ENCODE results near the gene SLC38A10.

SLC38A10 gene

DNA sequence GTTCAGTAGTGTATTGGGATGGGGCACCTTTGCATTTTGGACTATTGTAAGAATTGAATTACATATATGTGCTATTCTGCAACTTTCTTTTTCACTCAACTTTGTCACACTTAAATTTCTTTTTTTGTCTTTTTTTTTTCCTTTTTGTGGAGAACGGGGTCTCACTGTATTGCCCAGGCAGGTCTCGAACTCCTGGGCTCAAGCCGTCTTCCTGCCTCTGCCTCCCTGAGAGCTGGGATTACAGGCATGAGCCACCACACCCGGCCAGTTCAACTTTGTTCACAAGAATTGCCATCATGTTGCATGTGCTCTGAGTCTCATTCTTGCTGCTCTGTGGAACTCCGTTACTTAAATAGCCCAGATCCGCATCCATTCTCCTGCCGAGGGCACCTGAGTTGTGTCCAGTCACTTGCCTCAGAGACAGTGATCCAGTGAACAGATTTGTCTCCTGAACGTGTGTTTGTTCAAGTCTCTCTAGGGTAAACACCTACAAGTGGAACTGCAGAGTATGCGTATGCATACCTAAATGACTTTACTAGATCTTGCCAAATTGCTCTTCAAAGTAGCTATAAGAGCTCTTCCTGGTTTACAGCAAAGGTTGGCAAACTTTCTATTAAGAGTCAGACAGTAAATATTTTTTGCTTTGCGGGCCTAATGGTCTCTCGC is 3.4 kb upstream of the SLC38A10 start:
- no peak for DNase-seq (ENCODE audit: low read depth)

DNA sequence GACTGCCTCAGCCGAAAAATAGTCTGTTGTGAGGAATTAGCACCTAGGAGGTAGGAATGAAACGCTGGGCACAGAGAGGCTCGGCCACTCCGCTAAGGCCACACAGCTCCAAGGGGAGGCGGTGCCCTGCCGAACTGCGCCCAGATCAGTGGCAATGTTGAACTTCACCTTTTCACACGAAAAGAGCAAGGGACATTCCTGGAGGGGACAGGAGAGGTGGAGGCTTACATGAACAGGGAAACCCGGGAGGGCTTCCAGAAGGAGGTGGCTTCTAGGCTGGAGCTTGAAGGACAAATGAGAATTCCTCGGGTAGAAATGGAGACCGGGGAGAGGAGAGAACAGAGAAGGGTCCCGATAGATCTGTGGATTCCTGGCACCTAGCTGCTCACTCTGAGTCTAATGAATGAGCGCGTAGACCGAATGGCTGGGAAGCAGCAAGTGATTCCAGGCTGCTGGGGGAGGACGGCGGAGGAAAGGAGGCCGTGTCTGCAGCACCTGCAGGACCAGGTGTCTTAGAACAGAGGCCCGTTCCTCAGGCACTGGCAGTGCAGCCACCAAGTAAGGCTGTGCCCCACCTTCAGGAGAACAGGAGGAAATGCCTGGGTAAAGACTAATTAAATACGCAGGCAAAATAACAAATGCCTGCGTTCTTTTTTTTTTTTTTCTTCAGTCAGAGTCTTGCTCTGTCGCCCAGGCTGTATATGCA is 722 bp upstream of the SLC38A10 start:
- peak; percentile 22 for DNase-seq (ENCODE audit: low read depth)

- DNase-seq (ENCODE audit: low read depth) = no peak
These were observed 536 bp downstream of the SLC38A10 start for GRCh38 chr17:81294512-81295030.

- DNase-seq (ENCODE audit: low read depth) = no peak
These were observed 2.7 kb downstream of the SLC38A10 start for GRCh38 chr17:81292450-81292849.

DNA sequence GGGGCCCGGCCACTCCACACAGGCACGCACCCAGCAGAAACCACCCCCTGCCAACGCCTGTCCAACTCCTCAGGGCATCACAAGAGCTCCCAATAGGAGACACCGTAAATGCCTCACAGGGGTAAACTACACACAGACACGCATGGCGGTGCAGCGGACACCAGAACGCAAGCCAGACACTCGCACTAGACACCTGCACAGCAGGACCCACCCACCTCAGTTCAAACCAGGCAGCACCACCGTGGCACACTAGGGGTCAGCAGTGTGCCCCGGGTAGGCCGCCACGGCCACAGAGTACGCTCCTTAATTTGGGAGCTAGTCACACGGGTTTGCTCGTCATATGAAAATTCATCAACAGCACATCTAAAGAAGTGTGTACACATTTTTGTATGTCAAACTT is 3.4 kb downstream of the SLC38A10 start:
- peak; percentile 67 for DNase-seq (ENCODE audit: low read depth)

GRCh38 chr17:81290230-81290629 is 4.9 kb downstream of the SLC38A10 start:
- DNase-seq (ENCODE audit: low read depth) = no peak

GRCh38 chr17:81289627-81290026 is 5.5 kb downstream of the SLC38A10 start:
- no peak for DNase-seq (ENCODE audit: low read depth)

GRCh38 chr17:81288715-81289114 is 6.4 kb downstream of the SLC38A10 start:
- no peak for DNase-seq (ENCODE audit: low read depth)

- DNase-seq (ENCODE audit: low read depth) = no peak
These were observed 7.2 kb downstream of the SLC38A10 start for GRCh38 chr17:81287741-81288430.

GRCh38 chr17:81287152-81287551 is 8.0 kb downstream of the SLC38A10 start:
- no peak for DNase-seq (ENCODE audit: low read depth)

DNA sequence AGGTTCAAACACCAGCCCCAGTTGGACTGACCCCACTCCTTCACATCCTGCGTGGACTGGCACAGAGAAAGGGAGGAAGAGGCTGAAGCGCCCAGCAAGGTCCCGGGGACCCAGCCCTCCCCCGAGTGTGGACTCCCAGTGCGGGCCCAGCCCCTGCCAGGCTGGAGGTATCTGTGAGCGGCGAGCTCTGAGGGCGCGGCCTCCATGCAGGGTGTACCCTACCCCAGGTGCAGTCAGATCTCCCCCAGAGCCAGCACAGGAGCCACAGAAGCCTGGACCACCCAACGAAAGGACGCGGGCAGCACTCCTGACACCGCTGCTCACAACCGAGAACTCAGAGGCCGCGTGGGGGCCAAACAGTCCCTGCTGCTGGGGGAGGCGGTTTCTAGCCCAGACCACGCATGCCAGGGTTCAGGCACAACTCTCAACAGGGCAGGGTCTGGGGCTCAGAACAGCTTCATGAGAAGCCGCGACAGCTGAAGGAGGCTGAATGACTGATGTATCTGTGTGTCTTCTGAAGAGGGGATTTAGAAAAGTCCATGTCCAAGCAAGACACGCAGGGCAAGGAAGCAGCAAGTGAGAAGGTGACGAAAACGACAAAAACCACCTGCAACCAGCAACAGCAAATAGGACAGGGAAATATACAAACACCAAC is 8.5 kb downstream of the SLC38A10 start:
- no peak for DNase-seq (ENCODE audit: low read depth)

DNA sequence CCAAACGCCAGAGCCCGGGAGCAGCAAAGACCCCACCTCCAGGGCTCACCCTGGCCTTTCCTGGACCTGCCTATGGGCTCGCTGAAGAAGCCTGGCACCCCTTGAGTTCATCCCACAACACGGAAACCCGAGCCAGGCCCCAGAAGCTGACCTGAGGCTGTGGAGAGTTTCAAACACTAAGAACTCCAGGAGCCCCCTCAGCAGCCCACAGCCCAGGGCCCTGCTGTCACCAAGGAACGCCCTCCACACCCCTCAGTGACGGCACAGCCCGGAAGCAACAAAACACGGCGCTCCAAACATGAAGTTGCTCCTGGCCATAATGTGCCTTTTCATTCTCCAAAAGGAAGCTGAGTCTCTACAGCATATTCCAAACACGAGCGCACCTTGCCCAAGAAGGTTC is 9.2 kb downstream of the SLC38A10 start:
- no peak for DNase-seq (ENCODE audit: low read depth)

GRCh38 chr17:81285179-81285878 is 9.8 kb downstream of the SLC38A10 start:
- peak; percentile 50 for DNase-seq (ENCODE audit: low read depth)

- no peak for DNase-seq (ENCODE audit: low read depth)
These were observed 12.2 kb downstream of the SLC38A10 start for GRCh38 chr17:81282876-81283275.

DNA sequence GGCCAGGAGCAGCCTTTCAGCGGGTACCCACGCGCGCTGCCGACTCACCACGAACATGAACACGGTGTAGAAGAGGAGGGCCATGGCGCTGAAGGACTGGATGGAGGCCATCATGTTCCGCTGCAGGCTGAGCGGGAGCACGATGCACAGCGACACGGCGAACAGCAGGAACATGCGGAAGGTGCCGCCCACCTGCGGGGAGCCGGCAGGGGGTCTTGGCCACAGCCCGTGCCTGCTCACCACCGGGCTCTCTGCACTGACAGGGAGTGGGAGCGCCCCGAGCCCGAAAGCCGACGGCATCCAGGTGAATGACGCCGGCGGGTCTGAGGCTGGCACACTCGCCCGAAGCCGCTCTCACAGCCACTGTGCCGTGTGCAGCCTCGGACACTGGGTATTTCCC is 13.0 kb downstream of the SLC38A10 start:
- no peak for DNase-seq (ENCODE audit: low read depth)

GRCh38 chr17:81280571-81280970 is 14.5 kb downstream of the SLC38A10 start:
- no peak for DNase-seq (ENCODE audit: low read depth)

- no peak for DNase-seq (ENCODE audit: low read depth)
These were observed 15.5 kb downstream of the SLC38A10 start for GRCh38 chr17:81279278-81280275.

DNA sequence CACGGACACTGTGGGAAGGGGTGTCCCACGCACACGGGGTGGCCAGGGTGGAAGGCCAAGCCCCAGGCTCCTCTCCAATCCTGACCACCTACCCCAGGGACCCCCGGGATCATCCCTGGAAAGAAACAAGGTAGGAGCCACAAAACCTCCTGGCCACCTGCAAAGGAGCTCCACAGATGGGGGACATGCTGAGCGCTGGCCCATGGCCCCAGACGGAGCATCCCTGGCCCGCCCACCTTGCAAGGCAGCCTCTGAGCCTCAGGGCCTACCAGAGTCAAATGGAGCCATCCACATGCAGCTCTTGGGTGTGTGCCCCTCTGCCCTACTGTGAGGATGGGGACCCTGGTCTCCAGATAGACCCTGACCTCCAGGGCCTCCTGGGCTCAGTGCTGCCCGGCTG is 16.3 kb downstream of the SLC38A10 start:
- no peak for DNase-seq (ENCODE audit: low read depth)

DNA sequence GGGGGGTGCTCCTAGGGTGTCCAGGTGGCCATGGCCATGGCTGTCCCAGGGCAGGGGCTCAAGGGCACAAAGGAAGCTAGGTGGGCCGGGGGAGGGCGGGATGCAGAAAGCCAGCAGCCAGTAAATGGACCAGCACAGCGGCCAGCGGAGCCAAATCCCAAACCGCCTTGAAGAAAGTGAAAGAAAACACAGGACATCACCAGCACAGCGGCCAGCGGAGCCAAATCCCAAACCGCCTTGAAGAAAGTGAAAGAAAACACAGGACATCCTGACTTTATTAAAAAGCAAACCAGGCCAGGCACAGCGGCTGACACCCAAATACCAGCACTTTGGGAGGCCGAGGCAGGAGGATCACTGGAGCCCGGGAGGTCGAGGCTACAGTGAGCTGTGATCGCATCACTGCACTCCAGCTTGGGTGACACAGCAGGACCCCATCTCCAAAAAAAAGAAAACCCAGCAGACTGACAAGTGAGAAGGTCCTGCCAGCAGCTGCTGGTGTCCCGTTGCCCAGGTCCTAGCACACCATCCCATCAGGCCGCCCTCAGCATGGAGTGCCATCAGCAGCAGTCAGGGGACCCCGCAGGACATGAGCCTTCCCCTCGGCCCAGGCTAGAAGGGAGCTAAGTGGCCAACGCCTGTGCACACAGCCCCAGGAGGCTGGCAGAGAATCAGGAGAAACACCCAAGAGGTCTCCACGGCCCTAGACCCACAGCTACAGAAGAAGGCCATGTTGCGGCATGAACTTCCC is 17.0 kb downstream of the SLC38A10 start:
- no peak for DNase-seq (ENCODE audit: low read depth)

GRCh38 chr17:81277421-81277820 is 17.7 kb downstream of the SLC38A10 start:
- no peak for DNase-seq (ENCODE audit: low read depth)
